Activated T-helper 17 cell treated with anti-CD3 and anti-CD28 coated beads, Interleukin-2, amount 50 U/mL, for 72 hours (primary cell): ENCODE data around the gene HEG1. TPM values are rescaled to one million over a fixed set of nuclear protein-coding genes. Genes with fewer than 3 reads are reported as not detected.

Source experiments
- ATAC-seq: fragments of 150-1000 bp; cut with Tn5 transposase; replicated peaks from 2 replicates; pipeline ENCODE4 v1.10.0; 2021; ENCODE audit warnings: mild to moderate bottlenecking, moderate library complexity
- H3K27ac Mint-ChIP-seq: one replicate; pipeline ENCODE4 v1.8.0; 2022; ENCODE audit warnings: mixed read lengths
- H3K27me3 Mint-ChIP-seq: one replicate; pipeline ENCODE4 v1.8.0; 2022; ENCODE audit warnings: mixed read lengths
- H3K36me3 Mint-ChIP-seq: one replicate; pipeline ENCODE4 v1.8.0; 2022; ENCODE audit warnings: low read depth, mild to moderate bottlenecking, mixed read lengths
- H3K4me1 Mint-ChIP-seq: one replicate; pipeline ENCODE4 v1.8.0; 2022; ENCODE audit warnings: mixed read lengths
- H3K4me3 Mint-ChIP-seq: one replicate; pipeline ENCODE4 v1.8.0; 2022; ENCODE audit warnings: mild to moderate bottlenecking, mixed read lengths
- H3K9me3 Mint-ChIP-seq: one replicate; pipeline ENCODE4 v1.8.0; 2022; ENCODE audit warnings: mixed read lengths
- total RNA-seq, 2 donors: library from RNA; stranded (reverse); gene quantifications; one replicate each; pipeline ENCODE4 v1.2.3, GENCODE V29; 2022

HEG1 gene
- total RNA-seq, 2 donors from 2014 or later, result 4.6 to 5.5 TPM

DNA sequence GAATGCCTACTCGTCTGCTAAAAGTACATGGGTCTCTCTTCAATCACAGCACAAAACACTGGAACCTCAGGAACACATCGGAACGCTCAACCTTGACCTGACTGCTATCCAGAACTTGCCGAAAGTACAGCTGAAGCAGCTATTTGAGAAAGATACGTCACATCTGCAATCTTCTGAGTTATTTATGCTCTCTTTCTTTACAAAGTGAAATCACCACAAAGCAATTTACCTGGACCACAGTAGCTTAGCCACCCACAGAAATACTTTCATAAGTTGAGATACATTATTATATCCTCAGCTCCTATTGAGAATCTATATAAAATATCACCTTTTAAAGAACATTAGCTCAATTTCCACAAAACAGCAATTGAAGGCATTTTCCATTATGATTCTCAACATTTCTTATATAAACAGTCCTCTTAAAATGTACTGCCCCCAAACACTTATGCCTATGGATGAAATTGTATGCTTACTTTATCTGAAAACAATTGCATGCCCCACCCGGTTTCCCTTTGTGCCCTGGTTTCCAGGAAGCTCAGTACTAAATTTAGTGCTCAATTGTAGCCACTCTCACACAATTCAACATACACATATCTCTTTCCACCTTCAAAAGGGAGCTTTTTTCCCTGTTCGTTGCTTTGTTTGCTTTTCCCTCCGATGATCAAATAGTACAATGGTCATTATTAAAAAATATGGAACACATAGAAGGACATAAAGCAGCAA, 31.8 kb downstream of the HEG1 start:
- ATAC-seq, result no peak
- Mint-ChIP-seq H3K4me3 (peak overlapping the region; percentile 13), H3K4me1 (peaks cover 33% of the 10 kb centered on the region)

DNA sequence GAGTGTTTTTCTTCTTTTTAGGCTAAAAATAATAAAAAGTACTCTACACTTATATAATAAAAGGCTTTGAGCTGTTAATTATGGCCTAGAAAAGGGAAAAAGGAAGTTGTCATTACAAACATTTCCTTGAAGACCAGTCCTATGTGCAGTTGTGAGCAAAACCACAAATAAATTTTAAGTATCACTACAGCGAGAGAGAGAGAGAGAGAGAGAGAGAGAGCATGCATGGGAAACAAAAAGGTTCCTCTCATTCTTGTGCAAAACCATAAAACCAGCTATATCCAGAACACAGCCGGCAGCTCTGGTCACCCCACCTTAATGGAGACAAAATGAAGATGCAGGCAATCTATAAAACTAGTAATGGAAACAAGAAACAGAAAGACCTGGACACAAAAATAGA, 33.6 kb downstream of the HEG1 start:
- ATAC-seq, result no peak
- Mint-ChIP-seq H3K9me3 (no peaks in the 10 kb centered on the region), H3K4me1 (peaks cover 34% of the 10 kb centered on the region), H3K4me3 (no peak overlapping the region), H3K27me3 (no peaks in the 10 kb centered on the region), H3K36me3 (peaks cover 60% of the 10 kb centered on the region), H3K27ac (no peak overlapping the region)

More for the DNA sequence above, 31.8 kb downstream of the HEG1 start:
- Mint-ChIP-seq H3K9me3 (no peaks in the 10 kb centered on the region), H3K27me3 (no peaks in the 10 kb centered on the region), H3K27ac (no peak overlapping the region), H3K36me3 (peaks cover 65% of the 10 kb centered on the region)

DNA sequence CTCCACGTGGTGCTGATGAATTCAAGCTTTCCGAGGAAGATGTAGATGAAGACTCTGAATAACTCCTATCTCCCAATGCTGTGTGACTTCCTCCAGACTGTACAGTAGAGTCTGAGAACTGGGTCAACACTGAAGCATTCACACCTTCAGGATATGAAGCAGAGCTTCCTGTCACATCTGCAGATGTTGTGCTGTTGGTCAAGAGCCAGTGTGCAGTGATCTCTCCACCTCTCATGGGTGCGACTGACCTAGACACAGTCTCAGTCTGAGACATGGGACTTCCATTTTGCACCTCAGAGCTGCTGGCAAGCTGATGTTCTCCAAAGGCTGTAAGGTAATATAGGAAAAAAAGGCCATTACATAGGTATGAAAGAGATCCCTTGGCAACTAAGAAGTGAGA, 36.5 kb downstream of the HEG1 start:
- Mint-ChIP-seq H3K27ac (peak overlapping the region; percentile 67), H3K27me3 (no peaks in the 10 kb centered on the region), H3K4me3 (peak overlapping the region; percentile 45), H3K9me3 (no peaks in the 10 kb centered on the region), H3K36me3 (peaks cover 56% of the 10 kb centered on the region), H3K4me1 (peaks cover 26% of the 10 kb centered on the region)
- ATAC-seq, result peak; percentile 93

DNA sequence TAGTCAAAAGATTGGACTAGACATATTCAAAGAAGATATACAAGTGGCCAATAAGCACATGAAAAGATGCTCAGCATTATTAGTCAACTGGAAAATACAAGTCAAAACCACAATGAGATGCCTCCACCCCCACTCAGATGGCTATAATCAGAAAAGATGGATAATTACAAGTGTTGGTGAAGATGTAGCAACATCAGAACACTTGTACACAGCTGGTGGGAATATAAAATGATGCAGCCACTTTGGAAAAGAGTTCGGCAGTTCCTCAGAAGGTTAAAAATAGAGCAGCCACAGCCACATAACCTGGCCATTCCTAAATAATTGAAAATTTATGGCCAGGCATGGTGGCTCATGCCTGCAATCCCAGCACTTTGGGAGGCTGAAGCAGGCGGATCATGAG, 38.4 kb downstream of the HEG1 start:
- no peaks in the 10 kb centered on the region for H3K27me3 Mint-ChIP-seq
- H3K4me1 Mint-ChIP-seq, result peaks cover 14% of the 10 kb centered on the region
- no peak overlapping the region for H3K4me3 Mint-ChIP-seq
- ATAC-seq, result no peak
- H3K9me3 Mint-ChIP-seq, result no peaks in the 10 kb centered on the region
- peaks cover 75% of the 10 kb centered on the region for H3K36me3 Mint-ChIP-seq
- no peak overlapping the region for H3K27ac Mint-ChIP-seq

DNA sequence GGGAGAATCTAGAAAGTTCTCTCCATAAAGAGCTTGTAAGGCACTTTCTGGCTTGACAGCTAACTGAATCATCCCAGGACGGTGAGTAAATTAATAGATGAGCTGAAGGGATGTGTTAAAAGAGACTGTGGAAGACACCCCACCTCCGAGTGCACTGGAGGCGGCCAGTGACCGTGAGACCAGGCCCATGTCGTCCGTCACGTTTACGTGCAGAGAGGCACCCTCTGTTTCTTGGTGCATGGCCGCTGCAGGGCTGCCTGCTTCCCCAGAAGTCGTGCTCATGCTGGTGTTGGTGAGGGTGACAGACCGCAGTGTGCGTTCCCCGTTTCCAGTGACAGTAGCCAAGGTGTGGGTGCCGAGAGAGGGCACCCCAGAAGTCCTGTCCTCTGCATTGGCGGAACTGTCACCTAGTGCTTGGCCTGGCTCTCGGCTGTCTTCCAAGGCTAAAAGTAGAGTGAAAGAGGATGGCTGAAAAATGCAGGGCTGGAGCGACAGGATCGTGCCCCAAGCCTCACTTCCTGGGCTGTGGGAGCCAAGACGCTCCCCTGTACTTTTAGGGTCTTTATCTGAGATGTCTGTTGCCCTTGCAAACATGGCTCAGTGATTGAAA, 41.1 kb downstream of the HEG1 start:
- Mint-ChIP-seq H3K27me3 (no peaks in the 10 kb centered on the region), H3K36me3 (peaks cover 83% of the 10 kb centered on the region), H3K27ac (no peak overlapping the region)

DNA sequence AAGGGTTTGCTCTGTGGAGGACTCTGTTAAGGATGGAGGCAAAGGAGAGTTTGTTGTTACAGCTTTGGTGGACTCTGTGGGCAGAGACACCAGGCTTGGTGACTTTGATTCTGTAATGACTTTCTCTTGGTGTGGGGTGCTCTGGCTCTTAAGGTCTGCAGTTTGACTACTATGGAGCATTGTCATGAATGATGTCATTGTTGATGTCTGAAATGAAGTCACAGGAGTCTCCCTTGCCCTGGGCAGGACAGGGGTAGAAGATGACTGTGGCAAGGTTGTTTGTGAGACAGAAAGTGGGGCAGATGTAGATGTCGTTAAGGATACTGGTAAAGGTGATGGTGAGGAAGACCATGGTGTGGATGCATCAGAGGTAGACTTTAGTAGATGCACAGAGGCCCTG, 42.7 kb downstream of the HEG1 start:
- peaks cover 6% of the 10 kb centered on the region for H3K4me1 Mint-ChIP-seq
- H3K9me3 Mint-ChIP-seq, result no peaks in the 10 kb centered on the region
- H3K4me3 Mint-ChIP-seq, result no peak overlapping the region
- H3K27ac Mint-ChIP-seq, result no peak overlapping the region
- H3K36me3 Mint-ChIP-seq, result peaks cover 83% of the 10 kb centered on the region
- ATAC-seq, result peak; percentile 59
- H3K27me3 Mint-ChIP-seq, result no peaks in the 10 kb centered on the region

More for the DNA sequence above, 41.1 kb downstream of the HEG1 start:
- Mint-ChIP-seq H3K9me3 (no peaks in the 10 kb centered on the region), H3K4me3 (no peak overlapping the region), H3K4me1 (peaks cover 18% of the 10 kb centered on the region)
- no peak for ATAC-seq

DNA sequence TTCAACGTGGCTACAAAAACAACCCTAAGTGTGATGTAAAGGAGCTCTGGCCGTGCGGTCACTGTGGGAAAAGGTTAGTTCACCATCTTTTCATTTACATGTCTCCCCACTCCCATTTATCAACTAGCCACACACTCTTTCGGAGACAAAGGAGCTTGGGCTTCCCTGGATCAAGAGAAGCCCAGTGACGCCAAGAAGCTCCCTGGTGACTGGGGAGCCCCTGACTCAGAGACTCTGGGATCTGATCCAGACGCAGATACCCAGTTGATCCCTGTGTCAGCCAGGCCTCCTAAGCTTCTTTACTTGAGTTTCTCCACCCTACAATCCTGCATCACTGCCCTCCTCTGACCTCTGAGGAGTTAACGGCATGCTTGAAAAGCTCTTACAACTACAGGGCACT, 43.9 kb downstream of the HEG1 start:
- ATAC-seq, result no peak
- H3K27me3 Mint-ChIP-seq, result no peaks in the 10 kb centered on the region
- no peaks in the 10 kb centered on the region for H3K9me3 Mint-ChIP-seq
- H3K27ac Mint-ChIP-seq, result no peak overlapping the region
- peaks cover 5% of the 10 kb centered on the region for H3K4me1 Mint-ChIP-seq
- H3K4me3 Mint-ChIP-seq, result no peak overlapping the region
- peaks cover 90% of the 10 kb centered on the region for H3K36me3 Mint-ChIP-seq

DNA sequence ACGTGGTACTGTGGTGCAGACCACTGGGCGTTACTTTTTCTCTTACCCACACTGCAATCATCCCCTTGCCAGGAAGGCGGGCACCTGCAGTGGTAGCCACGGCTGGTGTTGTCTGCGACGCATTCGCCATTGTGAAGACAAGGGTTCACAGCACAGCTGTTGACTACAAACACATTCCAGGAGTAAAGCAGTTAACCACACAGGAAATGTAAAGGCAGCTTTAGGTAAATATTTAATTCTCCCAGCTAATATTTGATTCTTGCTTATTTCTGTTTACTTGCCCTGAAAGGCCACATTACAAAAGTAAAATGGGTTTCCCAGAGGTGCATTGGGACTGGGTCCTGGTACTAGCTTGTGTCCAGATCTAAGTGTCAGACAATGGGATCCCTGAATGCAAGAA, 45.4 kb downstream of the HEG1 start:
- peaks cover 5% of the 10 kb centered on the region for H3K4me1 Mint-ChIP-seq
- peaks cover 88% of the 10 kb centered on the region for H3K36me3 Mint-ChIP-seq
- no peak overlapping the region for H3K27ac Mint-ChIP-seq
- no peaks in the 10 kb centered on the region for H3K27me3 Mint-ChIP-seq
- no peak overlapping the region for H3K4me3 Mint-ChIP-seq
- ATAC-seq, result no peak
- no peaks in the 10 kb centered on the region for H3K9me3 Mint-ChIP-seq

DNA sequence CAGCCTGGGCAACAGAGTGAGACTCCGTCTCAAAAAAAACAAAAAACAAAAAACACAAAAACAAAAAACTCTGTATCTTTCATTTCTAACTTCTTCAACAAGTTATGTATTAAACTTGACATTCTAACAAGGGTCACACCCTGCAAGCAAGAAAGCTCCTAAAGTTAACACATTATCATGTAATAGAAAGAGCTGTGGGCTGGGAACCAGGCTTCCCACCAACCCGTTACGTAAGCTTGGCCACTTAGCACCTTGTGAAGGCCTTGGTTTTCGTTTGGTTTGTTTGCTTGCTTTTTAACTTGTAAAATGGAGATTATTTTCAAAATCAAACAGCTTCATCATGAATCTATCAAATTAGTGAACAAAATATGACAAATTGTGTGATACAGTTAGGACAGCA, 47.0 kb downstream of the HEG1 start:
- no peak overlapping the region for H3K27ac Mint-ChIP-seq
- no peak for ATAC-seq
- H3K4me1 Mint-ChIP-seq, result peaks cover 5% of the 10 kb centered on the region
- H3K27me3 Mint-ChIP-seq, result no peaks in the 10 kb centered on the region
- peaks cover 92% of the 10 kb centered on the region for H3K36me3 Mint-ChIP-seq
- no peaks in the 10 kb centered on the region for H3K9me3 Mint-ChIP-seq
- no peak overlapping the region for H3K4me3 Mint-ChIP-seq

DNA sequence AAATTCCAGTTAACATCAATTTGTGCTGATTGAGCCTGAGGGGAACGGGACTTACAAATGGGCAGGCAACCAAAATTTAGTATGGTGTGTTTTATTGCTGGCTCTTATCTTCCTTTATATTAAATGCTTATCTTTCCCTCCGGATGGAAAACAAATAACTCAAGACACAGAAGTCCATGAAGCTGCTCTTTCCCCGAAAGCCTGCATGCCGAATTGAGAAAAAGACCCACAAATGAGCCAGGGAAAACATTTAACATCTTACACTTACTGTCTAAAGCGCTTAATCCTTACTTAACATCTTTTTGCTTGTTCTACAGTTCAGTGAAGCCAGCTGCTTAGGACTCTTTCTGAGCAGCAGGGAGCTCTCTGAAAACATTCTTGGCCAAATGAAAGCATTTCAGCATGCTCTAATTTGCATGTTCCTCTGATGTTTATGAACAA, 49.5 kb downstream of the HEG1 start:
- no peaks in the 10 kb centered on the region for H3K27me3 Mint-ChIP-seq
- ATAC-seq, result no peak
- no peaks in the 10 kb centered on the region for H3K9me3 Mint-ChIP-seq
- H3K36me3 Mint-ChIP-seq, result peaks cover 89% of the 10 kb centered on the region
- no peak overlapping the region for H3K4me3 Mint-ChIP-seq
- H3K27ac Mint-ChIP-seq, result no peak overlapping the region
- no peaks in the 10 kb centered on the region for H3K4me1 Mint-ChIP-seq

DNA sequence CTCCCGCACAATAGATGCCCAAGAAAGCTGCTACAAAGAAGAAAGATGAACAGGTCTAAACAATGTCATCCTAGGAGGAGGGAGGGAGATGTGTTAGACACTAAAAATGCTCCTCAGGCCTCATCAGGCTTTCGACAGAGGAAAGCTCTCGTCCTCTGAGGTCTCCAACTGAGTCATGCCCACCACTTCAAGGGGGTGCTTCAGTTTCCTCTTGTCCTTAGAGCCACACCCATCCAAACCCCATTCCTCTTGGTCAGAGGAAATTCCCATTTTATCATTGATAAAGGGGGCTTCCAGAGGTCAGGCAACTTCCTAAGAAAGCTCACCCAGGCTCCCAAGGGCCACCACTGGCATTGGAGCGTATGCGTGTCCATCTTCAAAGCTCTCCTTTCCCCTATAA, 50.1 kb downstream of the HEG1 start:
- no peak overlapping the region for H3K27ac Mint-ChIP-seq
- no peak for ATAC-seq
- H3K36me3 Mint-ChIP-seq, result peaks cover 89% of the 10 kb centered on the region
- H3K9me3 Mint-ChIP-seq, result no peaks in the 10 kb centered on the region
- no peaks in the 10 kb centered on the region for H3K27me3 Mint-ChIP-seq
- no peaks in the 10 kb centered on the region for H3K4me1 Mint-ChIP-seq
- no peak overlapping the region for H3K4me3 Mint-ChIP-seq

DNA sequence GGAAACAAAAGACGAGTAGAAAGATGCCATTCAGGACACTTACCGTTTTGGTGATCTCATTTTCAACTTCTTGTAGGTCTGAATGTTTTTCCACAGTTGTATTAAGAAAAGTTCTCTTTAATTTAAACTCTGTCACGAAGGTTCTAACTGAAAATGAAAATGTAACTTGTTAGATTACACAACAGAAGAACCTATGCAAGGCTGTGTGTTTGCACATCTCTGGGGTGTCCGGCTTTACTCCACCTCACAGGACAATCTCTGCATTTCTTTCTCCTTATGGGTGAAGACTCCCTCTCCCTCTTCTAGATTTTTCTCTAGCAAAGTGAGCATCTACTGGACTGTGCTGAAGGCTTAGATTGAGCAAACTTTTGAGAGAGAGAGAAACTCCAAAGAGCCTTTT, 50.6 kb downstream of the HEG1 start:
- Mint-ChIP-seq H3K36me3 (peaks cover 91% of the 10 kb centered on the region), H3K9me3 (no peaks in the 10 kb centered on the region), H3K27ac (no peak overlapping the region), H3K27me3 (no peaks in the 10 kb centered on the region), H3K4me1 (no peaks in the 10 kb centered on the region), H3K4me3 (no peak overlapping the region)
- ATAC-seq, result no peak

DNA sequence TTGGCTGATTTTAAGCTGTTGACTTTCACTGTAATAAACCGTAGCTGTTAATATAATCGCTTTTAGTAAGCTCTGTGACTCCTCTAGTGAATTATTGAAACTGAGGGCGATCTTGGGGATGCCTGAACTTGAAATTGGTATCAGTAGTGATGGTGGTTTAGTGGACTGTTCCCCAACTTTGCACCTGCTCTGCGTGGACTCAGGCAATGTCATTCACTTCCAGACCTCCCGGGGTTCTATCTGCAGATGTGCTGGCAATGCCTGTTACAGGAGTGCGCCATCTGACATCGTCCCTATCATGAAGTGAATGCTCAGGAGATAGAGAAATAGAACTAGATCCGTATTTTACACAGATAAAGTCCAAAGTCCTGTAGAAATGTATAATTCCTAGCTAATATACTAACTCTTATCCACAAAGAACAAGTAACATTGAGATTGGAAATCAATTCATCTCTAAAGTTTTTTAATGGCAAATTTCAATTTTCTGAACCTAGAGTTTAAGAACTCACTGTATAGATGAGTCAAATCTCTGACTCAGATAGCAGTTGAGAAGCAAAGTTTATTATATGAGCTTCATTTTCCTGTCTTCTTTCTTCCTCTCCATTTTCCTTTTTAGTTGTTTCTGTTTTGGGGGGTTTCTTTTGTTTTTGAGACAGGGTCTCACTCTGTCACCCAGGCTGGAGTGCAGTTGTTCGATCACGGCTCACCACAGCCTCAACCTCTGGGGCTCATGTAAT, 51.8 kb downstream of the HEG1 start:
- Mint-ChIP-seq H3K36me3 (peaks cover 92% of the 10 kb centered on the region), H3K4me3 (no peak overlapping the region), H3K27ac (no peak overlapping the region), H3K27me3 (no peaks in the 10 kb centered on the region), H3K4me1 (no peaks in the 10 kb centered on the region), H3K9me3 (no peaks in the 10 kb centered on the region)
- ATAC-seq, result no peak

DNA sequence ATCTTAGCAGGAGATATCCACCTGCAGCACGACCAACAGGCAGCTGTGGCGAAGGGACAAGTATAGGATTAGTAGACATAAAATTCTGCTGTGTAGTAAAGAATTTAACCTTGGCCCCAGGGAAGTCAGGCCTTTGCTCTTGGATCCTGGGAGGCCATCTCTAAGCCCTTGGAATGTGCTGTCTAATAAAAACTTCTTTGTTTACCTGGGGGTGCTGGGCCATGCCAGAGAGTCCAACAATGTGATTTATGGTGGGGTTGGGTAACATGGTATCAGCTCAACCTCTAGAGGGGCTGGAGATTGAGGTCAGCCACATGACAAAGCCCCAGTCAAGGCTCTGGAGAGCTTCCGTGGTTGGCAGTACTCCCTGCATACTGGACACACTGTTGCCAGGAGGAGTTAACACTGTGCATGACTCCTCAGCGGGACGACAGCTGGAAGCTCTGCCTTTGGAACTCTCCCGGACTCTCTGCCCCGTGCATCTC, 52.4 kb downstream of the HEG1 start:
- Mint-ChIP-seq H3K4me1 (no peaks in the 10 kb centered on the region), H3K36me3 (peaks cover 89% of the 10 kb centered on the region), H3K27me3 (no peaks in the 10 kb centered on the region), H3K9me3 (no peaks in the 10 kb centered on the region), H3K27ac (no peak overlapping the region), H3K4me3 (no peak overlapping the region)
- ATAC-seq, result no peak
